HepG2 (cell line): Measurements from ENCODE around the gene HYCC2. TPM values are rescaled to one million over a fixed set of nuclear protein-coding genes. Genes with fewer than 3 reads are reported as not detected.
A peak's percentile ranks its signal among the peaks of the same experiment; 100 is the strongest.

Source experiments
- IRF2 ChIP-seq: IDR thresholded peaks from 2 replicates; pipeline ENCODE4 v1.6.1; 2018; ENCODE audit warnings: missing genetic modification reagents, missing compliant biosample characterization
- KAT7 ChIP-seq: IDR thresholded peaks from 2 replicates; pipeline ENCODE4 v1.6.1; 2018; ENCODE audit warnings: borderline replicate concordance, missing compliant biosample characterization
- NCOA1 ChIP-seq: sonication (generic); formaldehyde crosslinking; IDR thresholded peaks from 2 replicates; pipeline ENCODE4 v1.9.0; 2021; ENCODE audit warnings: missing genetic modification reagents
- NFE2L2 ChIP-seq: fragments of 150-350 bp; IDR thresholded peaks from 2 replicates; pipeline ENCODE4 v1.6.1; 2014; ENCODE audit warnings: low read length
- SAP130 ChIP-seq: IDR thresholded peaks from 2 replicates; pipeline ENCODE4 v1.6.1; 2016; ENCODE audit warnings: low read depth
- SRSF1 ChIP-seq: fragments of 200-400 bp; formaldehyde crosslinking; optimal IDR thresholded peaks from 2 replicates; pipeline ENCODE3; 2017; ENCODE audit warnings: mild to moderate bottlenecking, low read depth, low read length, moderate library complexity
- ZFP1 ChIP-seq: IDR thresholded peaks from 2 replicates; pipeline ENCODE4 v1.6.1; 2016
- ZFYVE20 ChIP-seq: sonication (generic); formaldehyde crosslinking; IDR thresholded peaks from 2 replicates; pipeline ENCODE4 v1.8.0; 2023; ENCODE audit warnings: low read depth, mild to moderate bottlenecking, moderate library complexity, missing genetic modification reagents, borderline replicate concordance
- ZNF234 ChIP-seq: sonication (generic); formaldehyde crosslinking; conservative IDR thresholded peaks from 2 replicates; pipeline ENCODE4 v1.5.1; 2020; ENCODE audit warnings: mild to moderate bottlenecking, missing genetic modification reagents
- ZNF432 ChIP-seq: sonication (generic); formaldehyde crosslinking; IDR thresholded peaks from 2 replicates; pipeline ENCODE4 v1.5.0; 2020; ENCODE audit warnings: missing genetic modification reagents, mild to moderate bottlenecking, borderline replicate concordance
- ZNF451 ChIP-seq: sonication (generic); formaldehyde crosslinking; IDR thresholded peaks from 2 replicates; pipeline ENCODE4 v1.5.0; 2020; ENCODE audit warnings: mild to moderate bottlenecking, missing genetic modification reagents
- ZNF468 ChIP-seq: sonication (generic); formaldehyde crosslinking; IDR thresholded peaks from 2 replicates; pipeline ENCODE4 v1.8.0; 2022; ENCODE audit warnings: mild to moderate bottlenecking, moderate library complexity, missing genetic modification reagents
- ZNF816 ChIP-seq: sonication (generic); formaldehyde crosslinking; IDR thresholded peaks from 2 replicates; pipeline ENCODE4 v1.8.0; 2022; ENCODE audit warnings: missing genetic modification reagents, mild to moderate bottlenecking, borderline replicate concordance
- ZSCAN30 ChIP-seq: sonication (generic); formaldehyde crosslinking; IDR thresholded peaks from 2 replicates; pipeline ENCODE4 v1.5.0; 2020; ENCODE audit warnings: mild to moderate bottlenecking, missing genetic modification reagents
- polyA plus RNA-seq, 8 experiments: library from polyadenylated mRNA; depleted of rRNA in 3 of 8; stranded (reverse) in 7 of 8; unstranded in 1 of 8; fragments of >200 nt; fragmentation: Illumina TruSeq in 4 of 8; extraction: Trizol in 4 of 8; gene quantifications; 2 replicates each; pipeline versions ENCODE4 v1.2.1 to v1.2.3, GENCODE V29; 2011 to 2016; ENCODE audit warnings: low read depth in 4 of 8, missing spikeins in 1 of 8, mixed read lengths in 1 of 8; ENCODE audit not compliant: insufficient read depth in 1 of 8
- total RNA-seq, 5 experiments: library from RNA; depleted of rRNA; stranded (reverse); fragments of >200 nt; fragmentation: Illumina TruSeq; extraction: Trizol; gene quantifications; 2 replicates each; pipeline ENCODE4 v1.2.3, GENCODE V29; 2016; ENCODE audit warnings: low read depth in 1 of 5
- TF ChIP-seq, protein P1 (sequence below): sonication (generic); formaldehyde crosslinking; IDR thresholded peaks from 2 replicates; pipeline ENCODE4 v1.8.0; 2022; ENCODE audit warnings: low read depth, missing genetic modification reagents
- TF ChIP-seq, protein P2 (sequence below): sonication (generic); formaldehyde crosslinking; IDR thresholded peaks from 2 replicates; pipeline ENCODE4 v1.4.0; 2020; ENCODE audit warnings: missing genetic modification reagents
- TF ChIP-seq, protein P3 (sequence below): IDR thresholded peaks from 2 replicates; pipeline ENCODE4 v1.6.1; 2012; ENCODE audit warnings: inconsistent platforms
- TF ChIP-seq, protein P4 (sequence below): sonication (generic); formaldehyde crosslinking; IDR thresholded peaks from 2 replicates; pipeline ENCODE4 v1.8.1; 2023; ENCODE audit warnings: mild to moderate bottlenecking, missing genetic modification reagents
- TF ChIP-seq, protein P5 (sequence below): sonication (generic); formaldehyde crosslinking; IDR thresholded peaks from 2 replicates; pipeline ENCODE4 v1.4.0; 2020; ENCODE audit warnings: mild to moderate bottlenecking, missing genetic modification reagents

The HYCC2 gene
- total and polyA plus RNA-seq, 2 of the 13 experiments (the other 11 are each of a cell fraction or from before 2014, with no cell fraction given): 4.7 to 13.9 TPM

DNA sequence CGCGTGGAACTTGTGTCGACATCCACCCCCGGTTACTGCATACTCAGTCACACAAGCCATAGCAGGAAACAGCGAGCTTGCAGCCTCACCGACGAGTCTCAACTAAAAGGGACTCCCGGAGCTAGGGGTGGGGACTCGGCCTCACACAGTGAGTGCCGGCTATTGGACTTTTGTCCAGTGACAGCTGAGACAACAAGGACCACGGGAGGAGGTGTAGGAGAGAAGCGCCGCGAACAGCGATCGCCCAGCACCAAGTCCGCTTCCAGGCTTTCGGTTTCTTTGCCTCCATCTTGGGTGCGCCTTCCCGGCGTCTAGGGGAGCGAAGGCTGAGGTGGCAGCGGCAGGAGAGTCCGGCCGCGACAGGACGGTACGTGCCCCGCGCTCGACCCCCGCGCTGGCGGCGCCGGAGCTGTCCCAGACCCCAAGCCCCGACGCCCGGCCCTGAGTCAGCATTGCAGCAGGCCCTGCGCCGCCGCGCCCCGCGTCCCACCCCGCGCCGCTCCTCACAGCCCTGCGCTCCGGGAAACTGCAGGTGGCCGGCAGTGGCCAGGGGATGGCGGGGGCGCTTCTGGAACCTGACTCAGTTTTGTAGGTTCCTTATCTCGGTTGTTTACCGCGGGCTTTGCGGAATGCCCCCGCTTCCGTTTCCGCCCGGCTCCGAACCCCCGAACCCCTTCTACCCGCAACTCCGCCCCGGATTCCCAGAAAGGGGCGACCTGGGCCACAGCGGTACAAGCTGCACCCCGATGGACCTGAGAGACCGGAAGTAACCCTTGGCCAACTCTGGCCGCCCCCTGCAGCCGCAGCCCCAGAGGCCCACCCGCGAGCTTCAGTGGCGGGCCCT, 44.9 kb upstream of the HYCC2 start, which contains the start of gene CFLAR (continued):
- TF ChIP-seq ZNF432 (peak; percentile 49; the same call in 1 of the 2 replicates), ZNF451 (CRISPR knock-in tag) (peak; percentile 92), ZFYVE20 (CRISPR knock-in tag) (0 out of 2 replicates have a peak, but pooled peaks have one; percentile 30), SRSF1 (peak; percentile 96), IRF2 (no peak; the same call in none of the 2 replicates), NFE2L2 (no peak), ZSCAN30 (CRISPR knock-in tag) (no peak), ZFP1 (CRISPR knock-in tag) (no peak), KAT7 (CRISPR knock-in tag) (peak; percentile 83; the same call in 1 of the 2 replicates), ZNF816 (CRISPR knock-in tag) (no peak; the same call in 1 of the 2 replicates), NCOA1 (0 out of 2 replicates have a peak, but pooled peaks have one; percentile 39), ZNF468 (CRISPR knock-in tag) (peak; percentile 74; the same call in 1 of the 2 replicates), ZNF234 (0 out of 2 replicates have a peak, but pooled peaks have one; percentile 32), SAP130 (CRISPR knock-in tag) (peak; percentile 84)
- TF ChIP-seq, protein P1, sequence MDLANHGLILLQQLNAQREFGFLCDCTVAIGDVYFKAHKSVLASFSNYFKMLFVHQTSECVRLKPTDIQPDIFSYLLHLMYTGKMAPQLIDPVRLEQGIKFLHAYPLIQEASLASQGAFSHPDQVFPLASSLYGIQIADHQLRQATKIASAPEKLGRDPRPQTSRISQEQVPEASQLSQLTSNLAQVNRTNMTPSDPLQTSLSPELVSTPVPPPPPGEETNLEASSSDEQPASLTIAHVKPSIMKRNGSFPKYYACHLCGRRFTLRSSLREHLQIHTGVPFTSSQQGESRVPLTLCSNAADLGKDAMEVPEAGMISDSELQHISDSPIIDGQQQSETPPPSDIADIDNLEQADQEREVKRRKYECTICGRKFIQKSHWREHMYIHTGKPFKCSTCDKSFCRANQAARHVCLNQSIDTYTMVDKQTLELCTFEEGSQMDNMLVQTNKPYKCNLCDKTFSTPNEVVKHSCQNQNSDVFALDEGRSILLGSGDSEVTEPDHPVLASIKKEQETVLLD: no peak; the same call in 1 of the 2 replicates
- TF ChIP-seq, protein P2, sequence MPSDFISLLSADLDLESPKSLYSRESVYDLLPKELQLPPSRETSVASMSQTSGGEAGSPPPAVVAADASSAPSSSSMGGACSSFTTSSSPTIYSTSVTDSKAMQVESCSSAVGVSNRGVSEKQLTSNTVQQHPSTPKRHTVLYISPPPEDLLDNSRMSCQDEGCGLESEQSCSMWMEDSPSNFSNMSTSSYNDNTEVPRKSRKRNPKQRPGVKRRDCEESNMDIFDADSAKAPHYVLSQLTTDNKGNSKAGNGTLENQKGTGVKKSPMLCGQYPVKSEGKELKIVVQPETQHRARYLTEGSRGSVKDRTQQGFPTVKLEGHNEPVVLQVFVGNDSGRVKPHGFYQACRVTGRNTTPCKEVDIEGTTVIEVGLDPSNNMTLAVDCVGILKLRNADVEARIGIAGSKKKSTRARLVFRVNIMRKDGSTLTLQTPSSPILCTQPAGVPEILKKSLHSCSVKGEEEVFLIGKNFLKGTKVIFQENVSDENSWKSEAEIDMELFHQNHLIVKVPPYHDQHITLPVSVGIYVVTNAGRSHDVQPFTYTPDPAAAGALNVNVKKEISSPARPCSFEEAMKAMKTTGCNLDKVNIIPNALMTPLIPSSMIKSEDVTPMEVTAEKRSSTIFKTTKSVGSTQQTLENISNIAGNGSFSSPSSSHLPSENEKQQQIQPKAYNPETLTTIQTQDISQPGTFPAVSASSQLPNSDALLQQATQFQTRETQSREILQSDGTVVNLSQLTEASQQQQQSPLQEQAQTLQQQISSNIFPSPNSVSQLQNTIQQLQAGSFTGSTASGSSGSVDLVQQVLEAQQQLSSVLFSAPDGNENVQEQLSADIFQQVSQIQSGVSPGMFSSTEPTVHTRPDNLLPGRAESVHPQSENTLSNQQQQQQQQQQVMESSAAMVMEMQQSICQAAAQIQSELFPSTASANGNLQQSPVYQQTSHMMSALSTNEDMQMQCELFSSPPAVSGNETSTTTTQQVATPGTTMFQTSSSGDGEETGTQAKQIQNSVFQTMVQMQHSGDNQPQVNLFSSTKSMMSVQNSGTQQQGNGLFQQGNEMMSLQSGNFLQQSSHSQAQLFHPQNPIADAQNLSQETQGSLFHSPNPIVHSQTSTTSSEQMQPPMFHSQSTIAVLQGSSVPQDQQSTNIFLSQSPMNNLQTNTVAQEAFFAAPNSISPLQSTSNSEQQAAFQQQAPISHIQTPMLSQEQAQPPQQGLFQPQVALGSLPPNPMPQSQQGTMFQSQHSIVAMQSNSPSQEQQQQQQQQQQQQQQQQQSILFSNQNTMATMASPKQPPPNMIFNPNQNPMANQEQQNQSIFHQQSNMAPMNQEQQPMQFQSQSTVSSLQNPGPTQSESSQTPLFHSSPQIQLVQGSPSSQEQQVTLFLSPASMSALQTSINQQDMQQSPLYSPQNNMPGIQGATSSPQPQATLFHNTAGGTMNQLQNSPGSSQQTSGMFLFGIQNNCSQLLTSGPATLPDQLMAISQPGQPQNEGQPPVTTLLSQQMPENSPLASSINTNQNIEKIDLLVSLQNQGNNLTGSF (CRISPR knock-in tag): peak; percentile 53
- TF ChIP-seq, protein P3, sequence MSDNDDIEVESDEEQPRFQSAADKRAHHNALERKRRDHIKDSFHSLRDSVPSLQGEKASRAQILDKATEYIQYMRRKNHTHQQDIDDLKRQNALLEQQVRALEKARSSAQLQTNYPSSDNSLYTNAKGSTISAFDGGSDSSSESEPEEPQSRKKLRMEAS: peak; percentile 56
- TF ChIP-seq, protein P4, sequence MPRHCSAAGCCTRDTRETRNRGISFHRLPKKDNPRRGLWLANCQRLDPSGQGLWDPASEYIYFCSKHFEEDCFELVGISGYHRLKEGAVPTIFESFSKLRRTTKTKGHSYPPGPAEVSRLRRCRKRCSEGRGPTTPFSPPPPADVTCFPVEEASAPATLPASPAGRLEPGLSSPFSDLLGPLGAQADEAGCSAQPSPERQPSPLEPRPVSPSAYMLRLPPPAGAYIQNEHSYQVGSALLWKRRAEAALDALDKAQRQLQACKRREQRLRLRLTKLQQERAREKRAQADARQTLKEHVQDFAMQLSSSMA (CRISPR knock-in tag): no peak
- TF ChIP-seq, protein P5, sequence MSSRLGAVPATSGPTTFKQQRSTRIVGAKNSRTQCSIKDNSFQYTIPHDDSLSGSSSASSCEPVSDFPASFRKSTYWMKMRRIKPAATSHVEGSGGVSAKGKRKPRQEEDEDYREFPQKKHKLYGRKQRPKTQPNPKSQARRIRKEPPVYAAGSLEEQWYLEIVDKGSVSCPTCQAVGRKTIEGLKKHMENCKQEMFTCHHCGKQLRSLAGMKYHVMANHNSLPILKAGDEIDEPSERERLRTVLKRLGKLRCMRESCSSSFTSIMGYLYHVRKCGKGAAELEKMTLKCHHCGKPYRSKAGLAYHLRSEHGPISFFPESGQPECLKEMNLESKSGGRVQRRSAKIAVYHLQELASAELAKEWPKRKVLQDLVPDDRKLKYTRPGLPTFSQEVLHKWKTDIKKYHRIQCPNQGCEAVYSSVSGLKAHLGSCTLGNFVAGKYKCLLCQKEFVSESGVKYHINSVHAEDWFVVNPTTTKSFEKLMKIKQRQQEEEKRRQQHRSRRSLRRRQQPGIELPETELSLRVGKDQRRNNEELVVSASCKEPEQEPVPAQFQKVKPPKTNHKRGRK: no peak
